ENCODE results near the gene RPL4. TPM values are rescaled to one million over a fixed set of nuclear protein-coding genes. Genes with fewer than 3 reads are reported as not detected.

The RPL4 gene
- total and polyA plus RNA-seq, 2 of the 8 experiments (the other 6 are each of a cell fraction or from before 2014, with no cell fraction given): 3,950 to 3,973 TPM

DNA sequence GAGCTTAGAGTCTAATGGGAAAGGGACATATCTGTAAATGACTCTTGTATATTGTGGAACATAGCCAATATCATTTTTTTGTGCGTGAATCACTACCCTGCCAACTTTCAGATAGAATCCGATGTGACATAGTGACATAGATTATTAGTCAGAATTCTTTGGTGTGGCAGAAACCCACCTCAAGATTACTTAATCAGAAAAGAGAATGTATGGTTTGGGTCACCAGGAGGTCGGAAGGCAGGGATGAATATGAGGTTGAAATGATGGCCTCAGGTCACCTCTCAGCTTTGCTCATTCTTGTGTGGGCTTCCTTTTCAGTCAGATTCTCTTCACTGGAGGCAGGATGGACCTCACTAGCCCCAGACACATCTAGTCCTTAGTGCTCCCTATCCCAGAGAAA is 48.4 kb downstream of the RPL4 start:
- no peak overlapping the region for H3K18ac ChIP-seq (ENCODE audit: extremely low read depth, low read length)
- no peaks in the 10 kb centered on the region; a peak in 2 of 7 replicates for H3K4me1 ChIP-seq (replicated peaks in 1 of 4; ENCODE audit: control insufficient read depth in 3 of 4, insufficient read depth in 4 of 4, low read length in 3 of 4)
- H3K36me3 ChIP-seq (ENCODE audit: control insufficient read depth in 2 of 4, insufficient read depth in 4 of 4, low read length in 3 of 4): peaks cover 0 to 11% (median 0%) of the 10 kb centered on the region in 4 experiments; a peak in 4 of 8 replicates
- ChIA-PET POLR2A (ENCODE audit: partially characterized antibody) (no interaction called here), CTCF (ENCODE audit: partially characterized antibody) (interaction anchor here (0.9 kb wide), 1 partner anchor 69 kb away, joined by 3 read pairs; the partner anchor contains the start of gene MAP2K1)
- H4K8ac ChIP-seq (ENCODE audit: extremely low read depth, insufficient read depth, low read length): no peak overlapping the region
- no peak for DNase-seq (ENCODE audit: low read depth in 1 of 2, low spot score in 2 of 2)
- no peak overlapping the region for H2BK20ac ChIP-seq (ENCODE audit: low read length)
- no peak overlapping the region for H2BK5ac ChIP-seq (ENCODE audit: low read depth, low read length)
- no peak for FAIRE-seq
- no peak overlapping the region for H4K5ac ChIP-seq (ENCODE audit: insufficient read length, low read depth, low read length)
- no peak for TF ChIP-seq HDAC6 (IDR thresholded peaks at IDR 0.05; ENCODE audit: low read depth, low read length)
- TF ChIP-seq FOSL1 (IDR thresholded peaks at IDR 0.05; ENCODE audit: insufficient read depth, low read depth, low read length): no peak
- TF ChIP-seq RAD21 (IDR thresholded peaks at IDR 0.05 in 1 of 2, conservative IDR thresholded peaks at IDR 0.05 in 1 of 2; ENCODE audit: low read depth in 2 of 2, low read length in 2 of 2): no peak
- no peak for TF ChIP-seq KDM5A (IDR thresholded peaks at IDR 0.05; ENCODE audit: low read length)
- no peak for TF ChIP-seq RXRA (IDR thresholded peaks at IDR 0.05; ENCODE audit: insufficient read depth, low read depth, low read length)
- no peak overlapping the region for H3K23ac ChIP-seq (ENCODE audit: insufficient read length)
- H4K91ac ChIP-seq (replicated peaks; ENCODE audit: insufficient read length, low read length): no peak overlapping the region
- H3K9me3 ChIP-seq (ENCODE audit: insufficient read depth in 2 of 2, low read depth in 1 of 2, low read length in 1 of 2): no peaks in the 10 kb centered on the region
- H3K27ac ChIP-seq (ENCODE audit: low read depth, low read length): no peak overlapping the region
- H2AFZ ChIP-seq (ENCODE audit: low read length): no peak overlapping the region
- H4K20me1 ChIP-seq (replicated peaks in 1 of 2; ENCODE audit: control insufficient read depth in 1 of 2, insufficient read depth in 2 of 2, low read length in 2 of 2): peaks cover 0 to 2% of the 10 kb centered on the region in 2 experiments
- WGBS, 2 experiments (ENCODE audit: extremely low coverage in 1 of 2, insufficient coverage in 1 of 2, insufficient read length in 1 of 2, insufficient replicate concordance in 2 of 2, low coverage in 1 of 2, low lambda C conversion rate in 2 of 2, missing lambda C conversion rate in 1 of 2): 94% methylated on average over 3 of the region's 3 CpGs; no CpG with 5 or more reads in 1 of the 2 experiments
- H2BK12ac ChIP-seq (ENCODE audit: low read depth, low read length): no peak overlapping the region
- H3K4me2 ChIP-seq (ENCODE audit: insufficient read depth in 1 of 2, low read depth in 2 of 2, low read length in 2 of 2): no peak overlapping the region
- H3K27me3 ChIP-seq (replicated peaks in 1 of 4; ENCODE audit: control insufficient read depth in 3 of 4, extremely low read depth in 1 of 4, insufficient read depth in 3 of 4, low read length in 3 of 4): no peaks in the 10 kb centered on the region
- H3K79me2 ChIP-seq (ENCODE audit: control insufficient read depth in 1 of 2, insufficient read depth in 2 of 2, low read length in 2 of 2): no peaks in the 10 kb centered on the region
- H2AK5ac ChIP-seq (ENCODE audit: low read depth, low read length): no peak overlapping the region
- no peak overlapping the region for H3K14ac ChIP-seq (ENCODE audit: insufficient read length)
- no peak overlapping the region for H3K4me3 ChIP-seq (ENCODE audit: extremely low read depth in 1 of 4, insufficient read depth in 2 of 4, low read depth in 3 of 4, low read length in 4 of 4)
- no peak overlapping the region for H2BK120ac ChIP-seq (replicated peaks; ENCODE audit: low read depth, low read length)
- no peak overlapping the region for H3K9ac ChIP-seq (replicated peaks in 1 of 4; ENCODE audit: extremely low read depth in 1 of 4, low read depth in 3 of 4, low read length in 3 of 4)
- H3K79me1 ChIP-seq (ENCODE audit: low read depth, low read length): peaks cover 4% of the 10 kb centered on the region; the same call in 1 of the 2 replicates
- no peak overlapping the region for H2BK15ac ChIP-seq (ENCODE audit: low read length)
- no peaks in the 10 kb centered on the region for H3K23me2 ChIP-seq (ENCODE audit: low read depth, low read length)
- H3K4ac ChIP-seq (replicated peaks; ENCODE audit: insufficient read length, low read depth, low read length): no peak overlapping the region
- H3K56ac ChIP-seq (replicated peaks; ENCODE audit: insufficient read length, low read depth, low read length): no peak overlapping the region
